NCI-H1417 treated with DMSO at 0.1 percent for 48 hours (cell line): ENCODE results near the gene TIMM9.
"Not testable (repeated sequence)": the region's sequence is repeated elsewhere in the genome, so short reads cannot be mapped to it uniquely, and the experiment has no call there.

ENCODE experiments used
- DNase-seq: peaks from one replicate; lab custom pipeline; 2025; lab: John Stamatoyannopoulos, UW

Gene TIMM9

GRCh38 chr14:58398495-58398894 is 28.8 kb downstream of the TIMM9 start:
- no peak for DNase-seq

GRCh38 chr14:58397156-58397555 is 30.2 kb downstream of the TIMM9 start:
- DNase-seq = no peak

DNA sequence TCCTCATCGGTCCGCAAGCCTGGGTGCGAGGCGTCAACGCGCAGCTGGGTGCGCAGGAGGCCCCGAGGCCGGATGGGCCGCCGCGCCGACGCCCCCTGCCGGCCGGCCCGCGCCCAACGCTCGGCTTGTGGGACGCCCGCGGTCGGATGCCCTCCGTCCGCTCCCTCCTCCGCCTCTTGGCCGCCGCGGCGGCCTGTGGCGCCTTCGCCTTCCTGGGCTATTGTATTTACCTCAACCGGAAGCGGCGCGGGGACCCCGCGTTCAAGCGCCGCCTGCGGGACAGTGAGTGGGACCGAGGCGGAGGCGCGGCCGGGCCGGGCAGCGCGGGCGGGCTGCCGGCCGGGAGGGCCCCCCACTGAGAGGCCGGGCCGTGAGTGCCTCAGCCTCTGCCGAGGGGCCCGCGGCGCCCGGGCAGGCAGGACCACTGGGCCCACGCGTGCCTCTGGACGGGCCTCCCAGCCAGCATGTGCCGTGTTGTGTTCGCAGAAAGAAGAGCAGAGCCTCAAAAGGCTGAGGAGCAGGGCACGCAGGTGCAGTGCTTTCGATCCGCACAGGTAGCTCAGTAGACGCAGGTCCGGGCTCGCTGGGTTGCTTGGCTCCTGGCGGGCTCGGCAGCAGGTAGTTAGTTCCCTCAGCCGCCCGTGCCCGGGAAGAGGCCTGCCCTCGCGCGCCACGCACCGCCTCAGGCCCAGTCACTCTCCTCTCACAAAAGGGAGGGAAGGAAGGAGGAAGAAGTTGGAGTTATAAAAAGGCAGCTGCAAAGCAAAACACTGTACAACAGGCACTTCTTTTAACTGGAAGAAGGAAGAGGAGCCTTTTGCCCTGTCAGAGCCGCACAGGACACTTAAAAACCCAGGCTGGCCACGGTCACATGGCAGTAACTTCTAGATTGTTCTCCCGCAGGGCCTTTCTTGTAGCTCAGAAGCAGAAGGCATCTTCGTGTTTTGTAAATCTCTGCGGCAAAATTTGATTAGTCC is 31.2 kb downstream of the TIMM9 start, which contains the start of gene TOMM20L:
TSS of gene TOMM20L (plus strand) at position 119 of the 977 bp plus-strand sequence. CDS start at position 147, 28 bp downstream.
- DNase-seq = no peak

DNA sequence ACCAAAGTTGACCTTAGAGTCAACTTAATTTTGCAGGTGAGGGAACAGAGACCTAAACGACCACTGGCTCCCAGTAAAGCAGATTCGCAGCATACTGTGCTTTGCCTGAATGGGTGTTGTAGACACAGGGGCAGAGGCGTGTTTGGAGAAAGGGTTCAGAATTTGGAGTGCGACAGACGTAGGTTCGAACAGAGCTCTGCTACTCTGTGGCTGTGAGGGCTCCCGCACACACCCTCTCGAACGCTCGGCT is 31.8 kb downstream of the TIMM9 start:
- DNase-seq = no peak

GRCh38 chr14:58390830-58391229 is 36.5 kb downstream of the TIMM9 start:
- no peak for DNase-seq

DNA sequence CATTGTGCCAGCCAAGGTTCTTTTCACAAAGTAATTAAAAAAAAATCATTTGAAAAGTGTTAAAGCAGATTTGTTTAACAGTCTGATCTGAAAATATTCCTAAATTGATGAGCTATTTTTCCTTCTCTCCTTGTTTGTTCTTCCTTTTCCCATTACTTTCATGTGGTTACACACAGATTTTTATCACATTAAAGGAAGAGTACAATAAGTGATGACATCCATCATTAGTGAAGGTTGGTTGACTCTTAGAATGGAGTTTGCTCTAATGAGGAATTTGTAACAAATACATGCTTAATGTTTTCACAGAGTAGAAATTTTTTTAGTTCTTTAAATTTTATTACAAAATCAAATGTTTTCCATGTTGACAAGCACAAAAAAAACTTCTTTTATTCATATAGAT is 50.5 kb downstream of the TIMM9 start:
- no peak for DNase-seq

DNA sequence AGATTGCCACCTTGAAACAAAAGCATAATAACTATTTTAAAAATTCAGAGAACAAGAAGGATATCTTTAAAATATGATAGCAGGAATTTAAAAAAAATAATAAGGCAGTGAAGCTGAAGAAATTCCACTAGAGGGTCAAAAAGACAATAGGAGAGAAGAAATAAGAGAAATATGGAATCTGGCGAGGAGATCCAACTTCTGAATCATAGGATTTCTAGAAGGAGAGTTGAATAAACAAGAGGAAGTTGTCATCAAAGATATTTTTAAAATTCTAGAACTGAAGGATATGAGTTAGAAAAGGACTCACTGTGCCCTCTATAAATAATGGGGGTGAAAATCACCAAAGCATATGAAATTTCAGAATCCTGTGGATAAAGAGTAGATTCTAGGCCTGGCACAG is 58.4 kb downstream of the TIMM9 start:
- no peak for DNase-seq

DNA sequence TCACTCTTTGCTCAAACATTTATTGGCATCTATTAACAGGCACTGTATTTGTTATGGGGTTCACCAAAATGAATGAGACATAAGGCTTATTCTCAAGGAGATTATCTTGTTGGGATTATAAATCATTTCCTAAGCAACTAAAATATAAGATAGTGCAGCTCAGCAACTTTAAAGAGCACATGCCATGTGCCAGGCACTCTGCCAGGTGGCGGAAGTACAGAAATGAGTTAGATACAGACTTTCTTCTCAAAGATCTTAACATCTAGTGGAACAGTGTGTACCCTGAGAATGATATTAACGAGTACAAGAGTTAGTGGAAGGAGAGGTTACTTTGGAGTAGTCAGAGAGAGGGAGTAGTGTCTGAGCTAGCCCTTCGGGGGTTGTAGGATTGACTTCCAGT is 60.0 kb downstream of the TIMM9 start:
- no peak for DNase-seq

- no peak for DNase-seq
Measured at GRCh38 chr14:58364316-58364715, 63.0 kb downstream of the TIMM9 start.

- no peak for DNase-seq
Measured at GRCh38 chr14:58362798-58363412, 64.4 kb downstream of the TIMM9 start.

DNA sequence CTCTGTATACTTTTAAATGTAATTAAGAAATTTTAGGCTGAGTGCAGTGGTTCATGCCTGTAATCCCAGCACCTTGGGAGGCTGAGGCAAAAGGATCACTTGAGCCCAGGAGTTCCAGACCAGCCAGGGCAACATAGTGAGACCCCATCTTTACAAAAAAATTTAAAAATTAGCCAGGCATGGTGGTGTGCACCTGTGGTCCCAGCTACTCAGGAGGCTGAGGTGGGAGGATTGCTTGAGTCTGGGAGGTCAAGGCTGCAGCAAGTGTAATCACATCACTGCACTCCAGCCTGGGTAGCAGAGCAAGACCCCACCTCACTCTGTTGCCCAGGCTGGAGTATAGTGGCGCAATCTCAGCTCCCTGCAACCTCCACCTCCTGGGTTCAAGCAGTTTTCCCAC is 65.1 kb downstream of the TIMM9 start:
- DNase-seq = not testable (repeated sequence)
